Left lung (tissue), 10 donors: ENCODE data around the gene KLHDC7A. TPM values are rescaled to one million over a fixed set of nuclear protein-coding genes. Genes with fewer than 3 reads are reported as not detected.

Experiments used
- ATAC-seq: fragments of 200-7000 bp; cut with Tn5 transposase; one replicate; pipeline ENCODE4 v1.9.1; 2020; ENCODE audit warnings: moderate library complexity
- DNase-seq, 4 donors: peaks; one replicate each; pipeline ENCODE4 v3.0.0-alpha.2; 2013 to 2020
- H3K27ac ChIP-seq, 2 donors: fragments of 200-600 bp; sonication (generic) in 1 of 2; one replicate each; pipeline versions ENCODE4 v1.5.0 to v1.8.0; 2020 to 2021
- H3K27me3 ChIP-seq, 2 donors: fragments of 200-600 bp; sonication (generic) in 1 of 2; one replicate each; pipeline versions ENCODE4 v1.5.0 to v1.8.0; 2020 to 2021
- H3K36me3 ChIP-seq, 2 donors: fragments of 200-600 bp; sonication (generic) in 1 of 2; one replicate each; pipeline versions ENCODE4 v1.5.0 to v1.8.0; 2020 to 2021
- H3K4me1 ChIP-seq, 2 donors: fragments of 200-600 bp; one replicate each; pipeline ENCODE4 v1.8.0; 2021
- H3K4me3 ChIP-seq, 2 donors: fragments of 200-600 bp; sonication (generic) in 1 of 2; one replicate each; pipeline versions ENCODE4 v1.5.0 to v1.8.0; 2020 to 2021; ENCODE audit warnings: mild to moderate bottlenecking in 1 of 2
- H3K9me3 ChIP-seq, 2 donors: fragments of 200-600 bp; sonication (generic) in 1 of 2; one replicate each; pipeline versions ENCODE4 v1.5.0 to v1.8.0; 2020 to 2021
- CTCF ChIP-seq, 2 donors: fragments of 200-600 bp; sonication (generic) in 1 of 2; IDR thresholded peaks; one replicate each; pipeline versions ENCODE4 v1.5.0 to v1.8.0; 2021; ENCODE audit warnings: antibody characterized with exemption in 2 of 2
- intact Hi-C, 2 donors: fragments of 100-400 bp; cut with DNase I; formaldehyde crosslinking; loops; one replicate each; pipeline versions ENCODE4 v1.11.2 to v1.14.2; 2022
- polyA plus RNA-seq, 6 donors: library from polyadenylated mRNA; unstranded; fragments of 120-200 nt; gene quantifications; one replicate each; pipeline ENCODE4 v1.2.1, GENCODE V29; 2013; ENCODE audit not compliant: insufficient read length in 6 of 6
- total RNA-seq, 2 donors: library from RNA; stranded (reverse); fragmentation: NEBNext Ultra II Directional; extraction: Animal tissue kit (Norgen Biotek cat#: 25700); gene quantifications; one replicate each; pipeline ENCODE4 v1.2.1, GENCODE V29; 2021
- donor health status: DM: no; HTN: yes; CAD: no.
- donor health status: DM: no; HTN: no; CAD: no.

The KLHDC7A gene
- total and polyA plus RNA-seq, 8 donors: 0.36 to 6.1 (median 1.2) TPM

- TF ChIP-seq CTCF (IDR thresholded peaks at IDR 0.05): no peak
- intact Hi-C loops: no loop called here
- Histone ChIP-seq H3K27me3 (peaks cover 0 to 7% of the 10 kb centered on the region in 2 donors), H3K4me3 (no peak overlapping the region), H3K9me3 (no peaks in the 10 kb centered on the region), H3K4me1 (no peaks in the 10 kb centered on the region), H3K27ac (no peak overlapping the region), H3K36me3 (no peaks in the 10 kb centered on the region)
- DNase-seq: no peak
- ATAC-seq: no peak
These were observed 45.9 kb downstream of the KLHDC7A start for GRCh38 chr1:18526436-18527275.

GRCh38 chr1:18527514-18527913, 46.8 kb downstream of the KLHDC7A start:
- DNase-seq: no peak
- no peak overlapping the region for H3K27ac ChIP-seq
- no peaks in the 10 kb centered on the region for H3K4me1 ChIP-seq
- H3K27me3 ChIP-seq: peaks cover 0 to 15% of the 10 kb centered on the region in 2 donors
- ATAC-seq: no peak
- no peak for TF ChIP-seq CTCF (IDR thresholded peaks at IDR 0.05)
- H3K9me3 ChIP-seq: no peaks in the 10 kb centered on the region
- no peak overlapping the region for H3K4me3 ChIP-seq
- H3K36me3 ChIP-seq: no peaks in the 10 kb centered on the region
- intact Hi-C loops: no loop called here

- no peaks in the 10 kb centered on the region for H3K4me1 ChIP-seq
- intact Hi-C loops: no loop called here
- DNase-seq (no peak), ATAC-seq (no peak)
- peaks cover 0 to 19% of the 10 kb centered on the region in 2 donors for H3K27me3 ChIP-seq
- H3K27ac ChIP-seq: no peak overlapping the region
- TF ChIP-seq CTCF (IDR thresholded peaks at IDR 0.05): no peak
- H3K9me3 ChIP-seq: no peaks in the 10 kb centered on the region
- H3K4me3 ChIP-seq: no peak overlapping the region
- no peaks in the 10 kb centered on the region for H3K36me3 ChIP-seq
These were observed 47.2 kb downstream of the KLHDC7A start for GRCh38 chr1:18527921-18528320.

GRCh38 chr1:18528616-18529015, 47.9 kb downstream of the KLHDC7A start:
- intact Hi-C loops: no loop called here
- H3K36me3 ChIP-seq: no peaks in the 10 kb centered on the region

More at GRCh38 chr1:18528616-18529015, 47.9 kb downstream of the KLHDC7A start:
- ATAC-seq (no peak), DNase-seq (no peak)
- no peak for TF ChIP-seq CTCF (IDR thresholded peaks at IDR 0.05)
- H3K9me3 ChIP-seq: no peaks in the 10 kb centered on the region
- H3K27me3 ChIP-seq: peaks cover 0 to 24% of the 10 kb centered on the region in 2 donors
- H3K27ac ChIP-seq: no peak overlapping the region
- H3K4me1 ChIP-seq: no peaks in the 10 kb centered on the region
- H3K4me3 ChIP-seq: no peak overlapping the region
